Body of pancreas (tissue), 4 donors: ENCODE results near the gene KREMEN1.

Experiments used
- CTCF ChIP-seq, 7 experiments: fragments of 450-650 bp in 4 of 7; fragments of 200-600 bp in 3 of 7; sonication (generic) in 3 of 7; IDR thresholded peaks; one replicate each; pipeline ENCODE4 v1.5.1; 2016 to 2019; ENCODE audit warnings: antibody characterized with exemption in 7 of 7
- POLR2A ChIP-seq, 3 donors: fragments of 450-650 bp; IDR thresholded peaks; one replicate each; pipeline ENCODE4 v1.6.1; 2016; ENCODE audit warnings: antibody characterized with exemption in 3 of 3, mild to moderate bottlenecking in 2 of 3

DNA sequence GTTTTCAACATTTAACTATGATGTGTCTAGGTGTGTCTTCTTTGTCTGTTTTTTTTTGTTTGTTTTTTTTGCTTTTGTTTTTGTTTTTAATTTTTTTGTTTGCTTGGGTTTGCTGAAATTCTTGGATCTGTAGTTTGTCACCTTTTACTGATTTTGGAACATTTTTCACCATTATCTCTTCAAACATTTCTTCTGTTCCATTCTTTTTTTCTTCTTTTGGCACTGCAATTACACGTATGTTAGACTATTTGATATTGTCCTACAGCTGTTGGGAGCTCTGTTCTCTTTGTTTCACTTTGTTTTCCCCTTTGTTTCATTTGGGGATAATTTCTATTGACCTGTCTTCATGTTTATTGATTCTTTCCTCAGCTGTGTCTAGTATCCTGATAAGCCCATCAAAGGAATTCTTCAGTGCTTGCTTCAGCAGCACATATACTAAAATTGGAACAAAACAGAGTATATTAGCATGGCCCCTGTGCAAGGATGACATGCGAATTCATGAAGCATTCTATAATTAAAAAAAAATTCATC lies 60.8 kb downstream of the KREMEN1 start:
- no peak for TF ChIP-seq CTCF (IDR thresholded peaks at IDR 0.05)
- no peak for TF ChIP-seq POLR2A (IDR thresholded peaks at IDR 0.05)
